Fibroblast of gingiva (primary cell): ENCODE data around the gene PRDX5.

Experiments used
- DNase-seq: peaks from one replicate; pipeline ENCODE4 v3.0.0-alpha.2; 2011; ENCODE audit warnings: low read depth

The PRDX5 gene

DNA sequence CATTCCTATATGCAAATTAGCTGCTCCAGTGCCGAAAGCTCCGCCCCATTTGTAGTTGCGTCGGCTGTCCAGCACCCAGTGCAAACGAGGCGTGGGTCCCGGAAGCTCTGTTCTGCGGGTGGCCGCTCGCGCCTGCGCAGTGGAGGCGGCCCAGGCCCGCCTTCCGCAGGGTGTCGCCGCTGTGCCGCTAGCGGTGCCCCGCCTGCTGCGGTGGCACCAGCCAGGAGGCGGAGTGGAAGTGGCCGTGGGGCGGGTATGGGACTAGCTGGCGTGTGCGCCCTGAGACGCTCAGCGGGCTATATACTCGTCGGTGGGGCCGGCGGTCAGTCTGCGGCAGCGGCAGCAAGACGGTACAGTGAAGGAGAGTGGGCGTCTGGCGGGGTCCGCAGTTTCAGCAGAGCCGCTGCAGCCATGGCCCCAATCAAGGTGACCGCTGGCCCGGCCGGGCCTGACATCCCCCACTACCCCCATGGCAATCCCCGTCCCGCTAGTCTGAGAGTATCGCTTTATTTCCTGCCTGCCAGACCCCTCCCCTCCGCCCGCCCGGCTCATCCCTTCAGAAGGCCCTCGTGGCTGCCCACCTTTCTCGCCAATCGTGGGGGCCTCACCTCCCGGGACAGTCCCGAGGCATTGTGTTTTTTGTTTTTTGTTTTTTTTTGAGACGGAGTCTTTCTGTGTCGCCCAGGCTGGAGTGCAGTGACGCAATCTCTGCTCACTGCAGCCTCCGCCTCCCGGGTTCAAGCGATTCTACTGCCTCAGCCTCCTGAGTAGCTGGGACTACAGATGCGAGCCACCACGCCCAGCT lies at the start of gene PRDX5:
TSS of gene PRDX5 (plus strand) at position 161 of the 805 bp plus-strand sequence. CDS start at position 256, 95 bp downstream.
- peak; percentile 97 for DNase-seq

DNA sequence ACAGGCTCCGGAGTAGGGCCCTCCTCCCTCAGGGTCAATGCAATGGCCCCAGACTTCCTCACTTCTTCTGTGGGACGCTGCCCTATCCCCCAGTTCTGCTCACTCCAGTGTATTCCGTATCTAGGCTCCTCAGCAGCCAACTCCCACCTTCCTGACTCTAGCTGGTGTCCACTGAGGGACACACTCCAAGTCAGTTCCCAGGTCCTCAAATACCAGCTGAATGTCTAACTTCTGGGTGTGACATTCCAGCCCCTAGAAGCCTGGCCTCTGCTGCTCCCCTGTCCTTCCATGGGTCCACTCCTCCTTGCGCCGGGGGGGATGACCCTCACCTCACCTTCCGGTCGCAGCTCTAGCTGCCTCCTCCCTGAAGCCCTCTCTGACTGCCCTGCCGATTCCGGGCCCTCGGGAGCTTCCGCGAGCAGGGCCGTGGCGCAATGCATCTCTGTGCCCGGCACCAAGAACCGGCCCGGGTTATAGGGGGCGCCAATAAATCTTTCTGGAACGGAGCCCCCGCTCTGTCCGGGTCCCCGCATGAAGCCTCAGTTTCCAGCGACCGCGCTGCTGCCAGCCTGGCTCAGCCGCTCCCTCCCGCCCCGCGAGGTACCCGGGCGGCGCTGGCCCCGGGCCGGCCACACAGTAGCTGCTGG lies 48.9 kb upstream of the PRDX5 start:
- DNase-seq: peak; percentile 63

GRCh38 chr11:64269540-64270220 lies 48.2 kb upstream of the PRDX5 start:
- DNase-seq: peak; percentile 100

- DNase-seq: no peak
Measured at GRCh38 chr11:64275031-64275800, 42.7 kb upstream of the PRDX5 start.

DNA sequence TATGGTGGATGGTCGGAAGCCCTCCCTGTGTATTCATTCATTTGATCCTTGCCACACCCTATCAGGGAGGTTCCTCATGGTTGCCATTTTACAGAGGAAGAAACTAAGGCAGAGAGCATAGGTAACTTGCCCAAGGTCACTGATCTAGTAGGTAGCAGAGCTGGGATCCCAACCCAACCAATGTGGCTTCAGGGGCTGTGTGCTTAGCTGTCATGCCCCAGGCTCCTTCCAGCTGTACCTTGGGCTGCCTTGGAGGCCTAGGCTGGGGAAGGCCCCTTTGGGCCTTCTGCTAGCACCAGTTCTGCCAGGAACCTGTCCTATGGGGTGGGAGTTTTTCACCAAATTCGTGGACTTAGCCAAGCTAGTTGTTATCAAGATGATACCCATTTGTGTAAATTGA lies 42.1 kb upstream of the PRDX5 start:
- DNase-seq: no peak

GRCh38 chr11:64276653-64277431 lies 41.1 kb upstream of the PRDX5 start:
- peak; percentile 79 for DNase-seq

DNA sequence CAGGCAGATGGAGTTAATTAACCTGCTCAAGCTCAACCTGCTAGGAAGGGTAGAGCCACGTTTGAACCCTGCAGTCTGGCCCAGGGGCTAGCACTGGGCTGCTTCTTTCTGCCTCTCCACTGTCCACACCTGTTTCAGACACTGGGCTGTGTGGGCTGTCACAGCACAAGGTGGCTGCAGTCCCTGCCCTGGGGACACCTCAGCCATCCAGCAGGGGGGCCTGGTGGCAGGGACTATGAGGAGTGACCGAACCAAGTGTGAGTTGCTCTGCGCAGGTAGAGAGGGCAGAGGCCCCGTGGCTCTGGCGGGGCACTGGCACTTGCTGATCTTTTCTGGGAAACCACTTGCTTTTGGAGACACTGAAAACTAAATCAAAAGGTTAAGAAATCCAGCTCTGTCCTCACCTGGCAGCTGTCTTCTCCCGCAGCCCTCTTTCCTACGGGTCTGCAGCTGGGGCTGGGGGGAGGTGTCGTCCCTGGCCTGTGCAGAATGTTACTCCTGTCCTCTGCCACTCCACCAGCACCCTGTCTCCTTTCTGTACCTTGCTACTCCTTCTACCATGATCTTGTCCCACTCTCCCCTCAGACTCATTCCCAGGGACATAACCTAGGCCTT lies 39.2 kb upstream of the PRDX5 start:
- DNase-seq: no peak

- DNase-seq: no peak
Measured at GRCh38 chr11:64281957-64282770, 35.8 kb upstream of the PRDX5 start.

DNA sequence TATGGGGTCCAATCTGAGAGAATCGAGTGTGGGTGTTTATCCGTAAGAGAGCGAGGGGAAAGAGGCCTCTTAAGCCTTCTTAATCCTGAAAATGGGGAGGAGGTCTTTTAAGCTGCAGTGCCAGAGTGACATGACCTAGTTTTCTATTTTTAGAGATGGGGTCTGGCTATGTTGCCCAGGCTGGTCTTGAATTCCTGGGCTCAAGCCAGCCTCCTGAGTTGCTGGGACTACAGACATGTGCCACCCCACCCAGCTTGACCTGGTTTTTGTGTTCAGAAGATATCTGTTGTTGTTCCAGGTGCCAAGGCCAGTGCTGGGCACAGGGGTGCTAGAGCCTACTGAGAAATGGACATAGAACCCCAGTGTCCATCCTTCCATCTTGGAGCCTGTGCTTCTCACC lies 34.8 kb upstream of the PRDX5 start:
- DNase-seq: no peak

DNA sequence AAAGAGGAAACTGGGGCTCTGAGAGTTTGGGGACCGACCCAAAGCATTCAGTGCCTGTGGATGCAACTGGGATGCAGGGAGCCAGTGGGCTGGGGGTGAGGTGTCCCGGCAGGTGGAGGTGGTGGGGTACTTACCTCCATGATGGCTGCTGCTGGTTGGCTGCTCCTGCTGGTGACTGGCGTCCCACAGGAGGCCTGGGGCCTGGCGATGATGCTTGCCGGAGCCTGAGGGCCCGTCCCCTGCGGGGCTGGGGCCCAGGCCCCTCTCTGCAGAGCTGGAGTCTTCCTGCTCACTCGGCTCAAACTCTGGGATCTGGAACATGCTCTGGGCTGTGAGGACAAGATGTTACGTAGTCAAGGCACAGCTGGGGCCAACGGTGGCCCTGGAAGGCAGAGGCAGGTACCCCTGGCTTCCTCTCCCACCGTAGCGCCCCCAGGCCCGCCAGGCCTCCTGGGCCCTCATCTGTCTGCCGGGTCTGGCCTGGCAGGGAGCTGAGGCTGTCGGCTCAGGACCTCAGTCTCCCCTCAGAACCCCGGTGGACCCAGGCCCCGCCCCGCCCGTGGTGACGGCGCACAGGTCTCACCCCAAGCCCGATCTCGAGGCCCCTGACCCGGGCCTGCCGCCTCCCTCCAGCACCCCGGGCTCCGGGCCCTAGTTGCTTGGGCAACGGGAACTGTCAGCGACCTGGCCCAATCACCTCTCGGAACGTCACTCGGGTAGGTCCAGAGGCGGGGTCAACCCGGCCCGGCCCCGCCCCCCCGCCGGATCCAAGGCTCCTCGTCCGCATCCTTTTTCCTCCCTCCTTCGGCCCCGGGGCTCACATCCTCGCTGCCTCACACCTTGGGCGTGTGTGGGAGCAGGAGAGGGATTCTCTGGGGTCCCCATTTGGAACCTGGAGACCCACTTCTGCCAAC lies 33.6 kb upstream of the PRDX5 start, which contains the start of gene BAD:
TSS of gene BAD (minus strand) at position 618 of the 914 bp plus-strand sequence. CDS start at position 321, 297 bp downstream.
- peak; percentile 88 for DNase-seq

DNA sequence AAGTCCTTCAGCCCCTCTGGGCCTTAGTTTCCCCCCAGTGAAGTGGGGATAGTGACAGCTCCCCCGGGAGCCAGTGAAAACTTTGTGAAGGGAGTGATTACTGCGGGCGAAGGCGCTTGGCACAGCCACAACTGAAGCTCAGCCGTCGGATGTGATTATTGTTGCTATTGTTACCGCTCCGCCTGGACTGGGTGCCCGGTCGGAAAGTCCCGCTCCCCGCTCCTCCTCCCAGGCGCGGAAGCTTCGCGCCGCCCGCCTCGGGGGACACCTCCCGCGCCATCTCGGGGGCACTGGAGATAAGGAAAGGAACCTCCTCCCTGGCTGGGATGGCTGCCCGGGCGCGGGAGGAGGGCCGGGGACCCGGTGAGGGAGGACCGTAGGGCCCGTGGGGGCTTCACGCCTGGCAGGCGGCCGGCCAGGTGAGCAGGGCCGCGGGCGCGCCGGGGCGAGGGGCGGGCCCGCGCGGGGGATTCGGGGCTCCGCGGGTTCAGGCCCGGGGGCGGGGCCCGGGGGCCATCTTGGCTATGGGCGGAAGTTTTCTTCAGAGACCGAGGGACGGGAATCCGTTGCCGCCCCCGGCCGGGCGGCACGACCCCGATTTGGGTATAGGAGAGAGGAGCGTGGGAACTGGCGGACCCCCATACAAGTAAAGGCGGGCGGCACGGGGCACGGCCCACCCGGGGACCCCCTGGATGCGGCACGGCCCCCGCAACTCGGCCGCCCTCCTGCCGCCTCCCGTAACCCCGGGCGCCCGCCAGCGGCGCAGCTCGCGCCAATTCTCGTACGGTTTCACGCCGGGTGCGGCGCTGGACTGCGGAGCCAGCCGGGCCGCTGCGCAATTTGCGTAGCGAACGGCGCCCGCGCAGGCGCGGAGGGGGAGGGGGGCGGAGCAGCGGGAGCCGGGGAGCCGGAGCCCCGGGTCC lies 32.7 kb upstream of the PRDX5 start, which contains the start of gene GPR137:
TSS of gene GPR137 (plus strand) at position 887 of the 923 bp plus-strand sequence. CDS start 677 bp downstream, outside the sequence.
- DNase-seq: peak; percentile 59

DNA sequence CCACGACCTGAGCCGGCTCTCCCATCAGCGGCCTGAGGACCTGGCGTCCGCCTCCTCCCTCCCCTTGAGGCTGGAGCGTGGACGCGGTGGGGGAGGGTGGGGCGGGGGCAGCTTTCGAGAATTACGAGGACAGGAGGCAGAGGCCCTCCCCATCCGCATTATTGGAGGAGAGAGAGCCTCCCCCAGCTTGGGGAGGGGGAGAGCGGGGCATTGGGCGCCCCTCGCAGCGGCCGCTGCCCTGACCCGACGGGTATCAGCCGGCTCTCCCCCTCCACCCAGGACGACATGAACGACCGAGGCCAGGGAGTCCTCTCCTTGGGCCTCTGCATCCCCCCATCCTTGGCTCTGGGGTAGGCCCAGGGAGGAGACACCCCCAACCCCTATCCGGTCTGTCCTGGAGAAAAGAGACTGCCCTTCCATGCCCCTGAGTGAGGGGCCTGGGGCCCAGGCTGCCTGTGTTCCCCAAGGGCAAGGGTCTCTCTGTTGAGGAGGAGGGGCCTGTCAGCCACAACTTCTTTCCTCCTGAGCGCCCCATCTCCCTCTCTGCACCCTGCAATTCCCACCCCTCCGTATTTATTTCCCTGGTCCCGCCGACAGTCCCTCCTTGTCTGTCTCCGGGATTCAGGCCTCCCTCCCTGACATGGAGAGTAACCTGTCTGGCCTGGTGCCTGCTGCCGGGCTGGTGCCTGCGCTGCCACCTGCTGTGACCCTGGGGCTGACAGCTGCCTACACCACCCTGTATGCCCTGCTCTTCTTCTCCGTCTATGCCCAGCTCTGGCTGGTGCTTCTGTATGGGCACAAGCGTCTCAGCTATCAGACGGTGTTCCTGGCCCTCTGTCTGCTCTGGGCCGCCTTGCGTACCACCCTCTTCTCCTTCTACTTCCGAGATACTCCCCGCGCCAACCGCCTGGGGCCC lies 31.8 kb upstream of the PRDX5 start:
- no peak for DNase-seq

- no peak for DNase-seq
Measured at GRCh38 chr11:64286801-64287159, 31.1 kb upstream of the PRDX5 start.

- DNase-seq: no peak
Measured at GRCh38 chr11:64287676-64288352, 30.1 kb upstream of the PRDX5 start.

DNA sequence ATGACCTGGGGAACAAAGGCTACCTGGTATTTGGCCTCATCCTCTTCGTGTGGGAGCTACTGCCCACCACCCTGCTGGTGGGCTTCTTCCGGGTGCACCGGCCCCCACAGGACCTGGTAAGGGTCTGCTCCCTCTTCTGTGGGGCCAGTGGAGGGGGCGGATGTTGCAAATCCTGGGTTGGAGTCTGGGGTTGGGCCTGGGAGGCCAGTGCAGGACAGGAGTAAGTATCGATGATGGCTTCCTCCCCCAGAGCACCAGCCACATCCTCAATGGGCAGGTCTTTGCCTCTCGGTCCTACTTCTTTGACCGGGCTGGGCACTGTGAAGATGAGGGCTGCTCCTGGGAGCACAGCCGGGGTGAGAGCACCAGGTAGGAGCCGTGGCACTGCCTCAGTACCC lies 29.6 kb upstream of the PRDX5 start:
- no peak for DNase-seq

DNA sequence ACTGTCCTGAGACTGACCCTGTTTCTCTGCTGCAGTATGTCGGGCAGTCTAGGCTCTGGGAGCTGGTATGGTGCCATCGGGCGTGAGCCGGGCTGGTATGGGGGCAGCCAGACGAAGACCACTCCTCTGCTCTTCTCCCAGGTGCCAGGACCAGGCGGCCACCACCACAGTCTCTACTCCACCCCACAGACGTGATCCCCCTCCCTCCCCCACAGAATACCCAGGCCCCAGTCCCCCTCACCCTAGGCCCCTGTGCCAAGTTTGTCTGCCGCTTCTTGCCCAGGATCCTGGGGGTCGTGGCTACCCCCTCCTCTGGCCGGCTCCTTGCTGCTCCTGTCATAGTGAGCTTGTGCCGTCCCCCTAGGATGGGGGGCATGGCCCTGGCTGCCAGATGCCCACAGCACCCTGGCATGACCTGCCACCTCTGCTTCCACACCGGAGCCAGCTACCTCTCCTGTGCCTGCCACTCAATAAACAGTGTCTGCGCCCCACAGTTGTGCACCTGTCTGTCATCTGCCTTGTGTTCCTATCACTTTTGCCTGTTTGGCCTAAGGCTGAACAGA lies 28.8 kb upstream of the PRDX5 start:
- DNase-seq: no peak
